ENCODE data around the gene USP17L18.
"Not testable (repeated sequence)": the region's sequence is repeated elsewhere in the genome, so short reads cannot be mapped to it uniquely, and the experiment has no call there.

Gene USP17L18, protein sequence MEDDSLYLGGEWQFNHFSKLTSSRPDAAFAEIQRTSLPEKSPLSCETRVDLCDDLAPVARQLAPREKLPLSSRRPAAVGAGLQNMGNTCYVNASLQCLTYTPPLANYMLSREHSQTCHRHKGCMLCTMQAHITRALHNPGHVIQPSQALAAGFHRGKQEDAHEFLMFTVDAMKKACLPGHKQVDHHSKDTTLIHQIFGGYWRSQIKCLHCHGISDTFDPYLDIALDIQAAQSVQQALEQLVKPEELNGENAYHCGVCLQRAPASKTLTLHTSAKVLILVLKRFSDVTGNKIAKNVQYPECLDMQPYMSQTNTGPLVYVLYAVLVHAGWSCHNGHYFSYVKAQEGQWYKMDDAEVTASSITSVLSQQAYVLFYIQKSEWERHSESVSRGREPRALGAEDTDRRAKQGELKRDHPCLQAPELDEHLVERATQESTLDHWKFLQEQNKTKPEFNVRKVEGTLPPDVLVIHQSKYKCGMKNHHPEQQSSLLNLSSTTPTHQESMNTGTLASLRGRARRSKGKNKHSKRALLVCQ

DNA sequence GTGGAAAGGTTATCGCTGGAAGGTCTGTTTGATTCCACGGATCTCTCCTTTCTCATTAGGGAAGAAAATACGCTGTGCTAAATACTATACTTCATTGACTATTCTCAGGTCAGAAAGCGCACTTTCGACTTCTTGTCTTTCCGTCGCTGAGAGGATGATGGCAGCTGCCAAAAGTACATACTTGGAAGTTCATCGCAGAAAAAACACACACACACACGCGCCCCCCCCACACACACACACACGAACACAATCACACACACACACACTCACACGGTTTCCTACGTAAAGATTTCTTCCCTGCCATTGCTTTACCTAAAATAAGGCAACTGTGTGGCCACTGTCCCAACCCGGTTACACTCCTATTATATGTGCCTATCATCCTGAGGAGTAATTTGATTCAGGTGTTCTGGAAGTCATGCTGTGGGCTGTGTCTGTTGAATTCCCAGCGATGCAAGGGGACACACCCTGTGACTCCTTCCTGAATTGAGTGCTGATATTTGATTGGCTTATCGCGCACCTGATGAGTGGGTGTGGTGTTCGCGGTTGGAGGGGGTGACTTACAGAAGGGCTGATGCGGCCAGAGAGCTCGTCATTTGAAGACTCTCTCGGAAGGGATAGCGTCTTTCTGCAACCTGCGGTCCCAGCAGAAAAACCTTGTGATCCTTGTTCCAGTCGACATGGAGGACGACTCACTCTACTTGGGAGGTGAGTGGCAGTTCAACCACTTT, at the start of gene USP17L18:
Gene USP17L18 (plus strand): TSS at position 678 of the 728 bp plus-strand sequence. CDS start 0 bp downstream, at position 678.
- not testable (repeated sequence) for DNase-seq (ENCODE audit: low spot score)

DNA sequence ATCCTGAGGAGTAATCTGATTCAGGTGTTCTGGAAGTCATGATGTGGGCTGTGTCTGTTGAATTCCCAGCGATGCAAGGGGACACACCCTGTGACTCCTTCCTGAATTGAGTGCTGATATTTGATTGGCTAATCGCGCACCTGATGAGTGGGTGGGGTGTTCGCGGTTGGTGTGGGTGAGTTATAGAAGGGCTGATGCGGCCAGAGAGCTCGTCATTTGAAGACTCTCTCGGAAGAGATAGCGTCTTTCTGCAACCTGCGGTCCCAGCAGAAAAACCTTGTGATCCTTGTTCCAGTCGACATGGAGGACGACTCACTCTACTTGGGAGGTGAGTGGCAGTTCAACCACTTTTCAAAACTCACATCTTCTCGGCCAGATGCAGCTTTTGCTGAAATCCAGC, 38.1 kb upstream of the USP17L18 start, which contains the start of gene USP17L10:
Gene USP17L10 (plus strand): TSS at position 301 of the 400 bp plus-strand sequence. CDS start 0 bp downstream, at position 301.
- DNase-seq (ENCODE audit: low spot score): not testable (repeated sequence)

DNA sequence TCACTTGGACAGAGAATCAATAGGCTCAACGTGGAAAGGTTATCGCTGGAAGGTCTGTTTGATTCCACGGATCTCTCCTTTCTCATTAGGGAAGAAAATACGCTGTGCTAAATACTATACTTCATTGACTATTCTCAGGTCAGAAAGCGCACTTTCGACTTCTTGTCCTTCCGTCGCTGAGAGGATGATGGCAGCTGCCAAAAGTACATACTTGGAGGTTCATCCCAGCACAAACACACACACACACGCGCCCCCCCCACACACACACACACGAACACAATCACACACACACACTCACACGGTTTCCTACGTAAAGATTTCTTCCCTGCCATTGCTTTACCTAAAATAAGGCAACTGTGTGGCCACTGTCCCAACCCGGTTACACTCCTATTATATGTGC, 33.7 kb upstream of the USP17L18 start:
- not testable (repeated sequence) for DNase-seq (ENCODE audit: low spot score)

DNA sequence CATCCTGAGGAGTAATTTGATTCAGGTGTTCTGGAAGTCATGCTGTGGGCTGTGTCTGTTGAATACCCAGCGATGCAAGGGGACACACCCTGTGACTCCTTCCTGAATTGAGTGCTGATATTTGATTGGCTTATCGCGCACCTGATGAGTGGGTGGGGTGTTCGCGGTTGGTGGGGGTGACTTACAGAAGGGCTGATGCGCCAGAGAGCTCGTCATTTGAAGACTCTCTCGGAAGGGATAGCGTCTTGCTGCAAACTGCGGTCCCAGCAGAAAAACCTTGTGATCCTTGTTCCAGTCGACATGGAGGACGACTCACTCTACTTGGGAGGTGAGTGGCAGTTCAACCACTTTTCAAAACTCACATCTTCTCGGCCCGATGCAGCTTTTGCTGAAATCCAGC, 33.3 kb upstream of the USP17L18 start, which contains the start of gene USP17L11:
Gene USP17L11 (plus strand): TSS at position 301 of the 400 bp plus-strand sequence. CDS start 0 bp downstream, at position 301.
- DNase-seq (ENCODE audit: low spot score): not testable (repeated sequence)

DNA sequence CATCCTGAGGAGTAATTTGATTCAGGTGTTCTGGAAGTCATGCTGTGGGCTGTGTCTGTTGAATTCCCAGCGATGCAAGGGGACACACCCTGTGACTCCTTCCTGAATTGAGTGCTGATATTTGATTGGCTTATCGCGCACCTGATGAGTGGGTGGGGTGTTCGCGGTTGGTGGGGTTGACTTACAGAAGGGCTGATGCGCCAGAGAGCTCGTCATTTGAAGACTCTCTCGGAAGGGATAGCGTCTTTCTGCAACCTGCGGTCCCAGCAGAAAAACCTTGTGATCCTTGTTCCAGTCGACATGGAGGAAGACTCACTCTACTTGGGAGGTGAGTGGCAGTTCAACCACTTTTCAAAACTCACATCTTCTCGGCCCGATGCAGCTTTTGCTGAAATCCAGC, 28.6 kb upstream of the USP17L18 start, which contains the start of gene USP17L12:
Gene USP17L12 (plus strand): TSS at position 301 of the 400 bp plus-strand sequence. CDS start 0 bp downstream, at position 301.
- not testable (repeated sequence) for DNase-seq (ENCODE audit: low spot score)

DNA sequence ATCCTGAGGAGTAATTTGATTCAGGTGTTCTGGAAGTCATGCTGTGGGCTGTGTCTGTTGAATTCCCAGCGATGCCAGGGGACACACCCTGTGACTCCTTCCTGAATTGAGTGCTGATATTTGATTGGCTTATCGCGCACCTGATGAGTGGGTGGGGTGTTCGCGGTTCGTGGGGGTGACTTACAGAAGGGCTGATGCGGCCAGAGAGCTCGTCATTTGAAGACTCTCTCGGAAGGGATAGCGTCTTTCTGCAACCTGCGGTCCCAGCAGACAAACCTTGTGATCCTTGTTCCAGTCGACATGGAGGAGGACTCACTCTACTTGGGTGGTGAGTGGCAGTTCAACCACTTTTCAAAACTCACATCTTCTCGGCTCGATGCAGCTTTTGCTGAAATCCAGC, 23.8 kb upstream of the USP17L18 start, which contains the start of gene USP17L13:
Gene USP17L13 (plus strand): TSS at position 301 of the 400 bp plus-strand sequence. CDS start 0 bp downstream, at position 301.
- DNase-seq (ENCODE audit: low spot score): not testable (repeated sequence)

DNA sequence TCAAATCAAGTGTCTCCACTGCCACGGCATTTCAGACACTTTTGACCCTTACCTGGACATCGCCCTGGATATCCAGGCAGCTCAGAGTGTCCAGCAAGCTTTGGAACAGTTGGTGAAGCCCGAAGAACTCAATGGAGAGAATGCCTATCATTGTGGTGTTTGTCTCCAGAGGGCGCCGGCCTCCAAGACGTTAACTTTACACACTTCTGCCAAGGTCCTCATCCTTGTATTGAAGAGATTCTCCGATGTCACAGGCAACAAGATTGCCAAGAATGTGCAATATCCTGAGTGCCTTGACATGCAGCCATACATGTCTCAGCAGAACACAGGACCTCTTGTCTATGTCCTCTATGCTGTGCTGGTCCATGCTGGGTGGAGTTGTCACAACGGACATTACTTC, 18.2 kb upstream of the USP17L18 start:
- DNase-seq (ENCODE audit: low spot score): not testable (repeated sequence)

DNA sequence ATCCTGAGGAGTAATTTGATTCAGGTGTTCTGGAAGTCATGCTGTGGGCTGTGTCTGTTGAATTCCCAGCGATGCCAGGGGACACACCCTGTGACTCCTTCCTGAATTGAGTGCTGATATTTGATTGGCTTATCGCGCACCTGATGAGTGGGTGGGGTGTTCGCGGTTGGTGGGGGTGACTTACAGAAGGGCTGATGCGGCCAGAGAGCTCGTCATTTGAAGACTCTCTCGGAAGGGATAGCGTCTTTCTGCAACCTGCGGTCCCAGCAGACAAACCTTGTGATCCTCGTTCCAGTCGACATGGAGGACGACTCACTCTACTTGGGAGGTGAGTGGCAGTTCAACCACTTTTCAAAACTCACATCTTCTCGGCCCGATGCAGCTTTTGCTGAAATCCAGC, 14.3 kb upstream of the USP17L18 start, which contains the start of gene USP17L15:
Gene USP17L15 (plus strand): TSS at position 301 of the 400 bp plus-strand sequence. CDS start 0 bp downstream, at position 301.
- not testable (repeated sequence) for DNase-seq (ENCODE audit: low spot score)

DNA sequence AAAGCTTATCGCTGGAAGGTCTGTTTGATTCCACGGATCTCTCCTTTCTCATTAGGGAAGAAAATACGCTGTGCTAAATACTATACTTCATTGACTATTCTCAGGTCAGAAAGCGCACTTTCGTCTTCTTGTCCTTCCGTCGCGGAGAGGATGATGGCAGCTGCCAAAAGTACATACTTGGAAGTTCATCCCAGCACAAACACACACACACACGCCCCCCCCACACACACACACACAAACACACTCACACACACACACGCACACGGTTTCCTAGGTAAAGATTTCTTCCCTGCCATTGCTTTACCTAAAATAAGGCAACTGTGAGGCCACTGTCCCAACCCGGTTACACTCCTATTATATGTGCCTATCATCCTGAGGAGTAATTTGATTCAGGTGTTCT, 10.0 kb upstream of the USP17L18 start:
- DNase-seq (ENCODE audit: low spot score): not testable (repeated sequence)

DNA sequence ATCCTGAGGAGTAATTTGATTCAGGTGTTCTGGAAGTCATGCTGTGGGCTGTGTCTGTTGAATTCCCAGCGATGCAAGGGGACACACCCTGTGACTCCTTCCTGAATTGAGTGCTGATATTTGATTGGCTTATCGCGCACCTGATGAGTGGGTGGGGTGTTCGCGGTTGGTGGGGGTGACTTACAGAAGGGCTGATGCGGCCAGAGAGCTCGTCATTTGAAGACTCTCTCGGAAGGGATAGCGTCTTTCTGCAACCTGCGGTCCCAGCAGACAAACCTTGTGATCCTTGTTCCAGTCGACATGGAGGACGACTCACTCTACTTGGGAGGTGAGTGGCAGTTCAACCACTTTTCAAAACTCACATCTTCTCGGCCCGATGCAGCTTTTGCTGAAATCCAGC, 4.9 kb upstream of the USP17L18 start, which contains the start of gene USP17L17:
Gene USP17L17 (plus strand): TSS at position 301 of the 400 bp plus-strand sequence. CDS start 0 bp downstream, at position 301.
- not testable (repeated sequence) for DNase-seq (ENCODE audit: low spot score)

DNA sequence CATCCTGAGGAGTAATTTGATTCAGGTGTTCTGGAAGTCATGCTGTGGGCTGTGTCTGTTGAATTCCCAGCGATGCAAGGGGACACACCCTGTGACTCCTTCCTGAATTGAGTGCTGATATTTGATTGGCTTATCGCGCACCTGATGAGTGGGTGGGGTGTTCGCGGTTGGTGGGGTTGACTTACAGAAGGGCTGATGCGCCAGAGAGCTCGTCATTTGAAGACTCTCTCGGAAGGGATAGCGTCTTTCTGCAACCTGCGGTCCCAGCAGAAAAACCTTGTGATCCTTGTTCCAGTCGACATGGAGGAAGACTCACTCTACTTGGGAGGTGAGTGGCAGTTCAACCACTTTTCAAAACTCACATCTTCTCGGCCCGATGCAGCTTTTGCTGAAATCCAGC, 4.6 kb downstream of the USP17L18 start, which contains the start of gene USP17L19:
Gene USP17L19 (plus strand): TSS at position 301 of the 400 bp plus-strand sequence. CDS start 0 bp downstream, at position 301.
- not testable (repeated sequence) for DNase-seq (ENCODE audit: low spot score)

DNA sequence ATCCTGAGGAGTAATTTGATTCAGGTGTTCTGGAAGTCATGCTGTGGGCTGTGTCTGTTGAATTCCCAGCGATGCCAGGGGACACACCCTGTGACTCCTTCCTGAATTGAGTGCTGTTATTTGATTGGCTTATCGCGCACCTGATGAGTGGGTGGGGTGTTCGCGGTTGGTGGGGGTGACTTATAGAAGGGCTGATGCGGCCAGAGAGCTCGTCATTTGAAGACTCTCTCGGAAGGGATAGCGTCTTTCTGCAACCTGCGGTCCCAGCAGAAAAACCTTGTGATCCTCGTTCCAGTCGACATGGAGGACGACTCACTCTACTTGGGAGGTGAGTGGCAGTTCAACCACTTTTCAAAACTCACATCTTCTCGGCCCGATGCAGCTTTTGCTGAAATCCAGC, 9.4 kb downstream of the USP17L18 start, which contains the start of gene USP17L20:
Gene USP17L20 (plus strand): TSS at position 301 of the 400 bp plus-strand sequence. CDS start 0 bp downstream, at position 301.
- not testable (repeated sequence) for DNase-seq (ENCODE audit: low spot score)

DNA sequence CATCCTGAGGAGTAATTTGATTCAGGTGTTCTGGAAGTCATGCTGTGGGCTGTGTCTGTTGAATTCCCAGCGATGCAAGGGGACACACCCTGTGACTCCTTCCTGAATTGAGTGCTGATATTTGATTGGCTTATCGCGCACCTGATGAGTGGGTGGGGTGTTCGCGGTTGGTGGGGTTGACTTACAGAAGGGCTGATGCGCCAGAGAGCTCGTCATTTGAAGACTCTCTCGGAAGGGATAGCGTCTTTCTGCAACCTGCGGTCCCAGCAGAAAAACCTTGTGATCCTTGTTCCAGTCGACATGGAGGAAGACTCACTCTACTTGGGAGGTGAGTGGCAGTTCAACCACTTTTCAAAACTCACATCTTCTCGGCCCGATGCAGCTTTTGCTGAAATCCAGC, 14.1 kb downstream of the USP17L18 start, which contains the start of gene USP17L21:
Gene USP17L21 (plus strand): TSS at position 301 of the 400 bp plus-strand sequence. CDS start 0 bp downstream, at position 301.
- DNase-seq (ENCODE audit: low spot score): not testable (repeated sequence)

DNA sequence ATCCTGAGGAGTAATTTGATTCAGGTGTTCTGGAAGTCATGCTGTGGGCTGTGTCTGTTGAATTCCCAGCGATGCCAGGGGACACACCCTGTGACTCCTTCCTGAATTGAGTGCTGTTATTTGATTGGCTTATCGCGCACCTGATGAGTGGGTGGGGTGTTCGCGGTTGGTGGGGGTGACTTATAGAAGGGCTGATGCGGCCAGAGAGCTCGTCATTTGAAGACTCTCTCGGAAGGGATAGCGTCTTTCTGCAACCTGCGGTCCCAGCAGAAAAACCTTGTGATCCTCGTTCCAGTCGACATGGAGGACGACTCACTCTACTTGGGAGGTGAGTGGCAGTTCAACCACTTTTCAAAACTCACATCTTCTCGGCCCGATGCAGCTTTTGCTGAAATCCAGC, 18.9 kb downstream of the USP17L18 start, which contains the start of gene USP17L22:
Gene USP17L22 (plus strand): TSS at position 301 of the 400 bp plus-strand sequence. CDS start 0 bp downstream, at position 301.
- not testable (repeated sequence) for DNase-seq (ENCODE audit: low spot score)

DNA sequence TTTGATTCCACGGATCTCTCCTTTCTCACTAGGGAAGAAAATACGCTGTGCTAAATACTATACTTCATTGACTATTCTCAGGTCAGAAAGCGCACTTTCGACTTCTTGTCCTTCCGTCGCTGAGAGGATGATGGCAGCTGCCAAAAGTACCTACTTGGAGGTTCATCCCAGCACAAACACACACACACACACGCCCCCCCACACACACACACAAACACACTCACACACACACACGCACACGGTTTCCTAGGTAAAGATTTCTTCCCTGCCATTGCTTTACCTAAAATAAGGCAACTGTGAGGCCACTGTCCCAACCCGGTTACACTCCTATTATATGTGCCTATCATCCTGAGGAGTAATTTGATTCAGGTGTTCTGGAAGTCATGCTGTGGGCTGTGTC, 23.3 kb downstream of the USP17L18 start:
- not testable (repeated sequence) for DNase-seq (ENCODE audit: low spot score)

All from LoVo (cell line).